ENCODE measurements around the gene TMEM272.

TMEM272 gene

GRCh38 chr13:51823359-51823758, 21.6 kb downstream of the TMEM272 start:
- no peak overlapping the region for H3K27ac ChIP-seq

GRCh38 chr13:51822106-51822815, 22.7 kb downstream of the TMEM272 start:
- no peak for TF ChIP-seq CTCF (conservative IDR thresholded peaks at IDR 0.05)

More at GRCh38 chr13:51823359-51823758, 21.6 kb downstream of the TMEM272 start:
- TF ChIP-seq CTCF (conservative IDR thresholded peaks at IDR 0.05), result no peak

GRCh38 chr13:51821606-51822005, 23.4 kb downstream of the TMEM272 start:
- H3K27ac ChIP-seq, result no peak overlapping the region
- TF ChIP-seq CTCF (conservative IDR thresholded peaks at IDR 0.05), result no peak

More at GRCh38 chr13:51822106-51822815, 22.7 kb downstream of the TMEM272 start:
- H3K27ac ChIP-seq, result no peak overlapping the region

- TF ChIP-seq CTCF (conservative IDR thresholded peaks at IDR 0.05), result no peak
- H3K27ac ChIP-seq, result no peak overlapping the region
Measured at GRCh38 chr13:51820016-51820597, 24.9 kb downstream of the TMEM272 start.

GRCh38 chr13:51819544-51819943, 25.4 kb downstream of the TMEM272 start:
- no peak overlapping the region for H3K27ac ChIP-seq

GRCh38 chr13:51818781-51819511, 26.0 kb downstream of the TMEM272 start:
- no peak overlapping the region for H3K27ac ChIP-seq

More at GRCh38 chr13:51819544-51819943, 25.4 kb downstream of the TMEM272 start:
- TF ChIP-seq CTCF (conservative IDR thresholded peaks at IDR 0.05), result no peak

More at GRCh38 chr13:51818781-51819511, 26.0 kb downstream of the TMEM272 start:
- no peak for TF ChIP-seq CTCF (conservative IDR thresholded peaks at IDR 0.05)
